GM23338 (cell line): ENCODE data around the gene MTX2. TPM values are rescaled to one million over a fixed set of nuclear protein-coding genes. Genes with fewer than 3 reads are reported as not detected.

Experiments
- ATAC-seq: fragments of 200-7000 bp; cut with Tn5 transposase; 3 replicates; pipeline ENCODE4 v1.9.1; 2020
- DNase-seq: peaks from one replicate; pipeline ENCODE4 v3.0.0-alpha.2; 2015; ENCODE audit warnings: low spot score
- H2AFZ ChIP-seq: fragments of 200-600 bp; sonication (generic); 2 replicates; pipeline ENCODE4 v1.8.0; 2016; ENCODE audit warnings: antibody characterized with exemption, mild to moderate bottlenecking, moderate library complexity
- H3F3A ChIP-seq: fragments of 200-600 bp; sonication (generic); replicated peaks from 2 replicates; pipeline ENCODE4 v1.8.0; 2017; ENCODE audit warnings: antibody characterized with exemption, mixed run types, low read depth
- H3K27ac ChIP-seq: fragments of 200-600 bp; sonication (generic); 2 replicates; pipeline ENCODE4 v1.6.1; 2016; ENCODE audit warnings: low read depth
- H3K27me3 ChIP-seq: fragments of 200-600 bp; sonication (generic); 2 replicates; pipeline ENCODE4 v1.8.0; 2016; ENCODE audit warnings: mild to moderate bottlenecking, mixed run types, moderate library complexity; ENCODE audit not compliant: insufficient read depth
- H3K36me3 ChIP-seq: fragments of 200-600 bp; sonication (generic); 2 replicates; pipeline ENCODE4 v1.8.0; 2016; ENCODE audit warnings: mild to moderate bottlenecking; ENCODE audit not compliant: insufficient read depth
- H3K4me1 ChIP-seq: fragments of 200-600 bp; sonication (generic); 2 replicates; pipeline ENCODE4 v1.8.0; 2016; ENCODE audit warnings: mild to moderate bottlenecking, moderate library complexity; ENCODE audit not compliant: insufficient read depth
- H3K4me2 ChIP-seq: fragments of 200-600 bp; sonication (generic); 2 replicates; pipeline ENCODE4 v1.7.1; 2017; ENCODE audit warnings: mixed run types
- H3K4me3 ChIP-seq: fragments of 200-600 bp; sonication (generic); 2 replicates; pipeline ENCODE4 v1.6.1; 2016; ENCODE audit warnings: mixed run types
- H3K79me2 ChIP-seq: fragments of 200-600 bp; sonication (generic); replicated peaks from 2 replicates; pipeline ENCODE4 v1.8.0; 2017; ENCODE audit warnings: mild to moderate bottlenecking; ENCODE audit not compliant: insufficient read depth
- H3K9me2 ChIP-seq: fragments of 200-600 bp; sonication (generic); 2 replicates; pipeline ENCODE4 v1.8.0; 2017; ENCODE audit not compliant: insufficient read depth
- H4K20me1 ChIP-seq: fragments of 200-600 bp; sonication (generic); replicated peaks from 2 replicates; pipeline ENCODE4 v1.8.0; 2017; ENCODE audit warnings: mild to moderate bottlenecking; ENCODE audit not compliant: insufficient read depth
- H3K27ac Mint-ChIP-seq: 2 replicates; pipeline ENCODE4 v1.8.0; 2020; ENCODE audit warnings: inconsistent platforms, mild to moderate bottlenecking, moderate library complexity, mixed read lengths
- H3K27me3 Mint-ChIP-seq: 3 replicates; pipeline ENCODE4 v1.8.0; 2022; ENCODE audit warnings: low read depth, mild to moderate bottlenecking, moderate library complexity, mixed read lengths, inconsistent platforms; ENCODE audit not compliant: insufficient read depth, poor library complexity
- H3K36me3 Mint-ChIP-seq: 3 replicates; pipeline ENCODE4 v1.8.0; 2021; ENCODE audit warnings: low read depth, mild to moderate bottlenecking, inconsistent platforms, moderate library complexity, mixed read lengths
- H3K4me1 Mint-ChIP-seq: 3 replicates; pipeline ENCODE4 v1.8.0; 2020; ENCODE audit warnings: mild to moderate bottlenecking, inconsistent platforms, mixed read lengths
- H3K4me3 Mint-ChIP-seq: 3 replicates; pipeline ENCODE4 v1.8.0; 2021; ENCODE audit warnings: moderate library complexity, mild to moderate bottlenecking, inconsistent platforms, mixed read lengths
- H3K9me3 Mint-ChIP-seq: 3 replicates; pipeline ENCODE4 v1.8.0; 2020; ENCODE audit warnings: moderate library complexity, mild to moderate bottlenecking, inconsistent platforms, mixed read lengths
- CREB1 ChIP-seq: fragments of 250-450 bp; sonication (Bioruptor Pico); IDR thresholded peaks from 2 replicates; pipeline ENCODE4 v1.5.0; 2020; ENCODE audit warnings: low read depth, mild to moderate bottlenecking, moderate library complexity
- ETS1 ChIP-seq: IDR thresholded peaks from 2 replicates; pipeline ENCODE4 v1.6.1; 2016; ENCODE audit warnings: antibody characterized with exemption
- EZH2 ChIP-seq: fragments of 200-600 bp; sonication (generic); IDR thresholded peaks from one replicate; pipeline ENCODE4 v1.8.0; 2017; ENCODE audit warnings: antibody characterized with exemption, mild to moderate bottlenecking, low read depth; ENCODE audit not compliant: unreplicated experiment
- EZH2phosphoT487 ChIP-seq: fragments of 200-600 bp; sonication (generic); IDR thresholded peaks from one replicate; pipeline ENCODE4 v1.8.1; 2018; ENCODE audit warnings: antibody characterized with exemption; ENCODE audit not compliant: unreplicated experiment
- JUNB ChIP-seq: IDR thresholded peaks from one replicate; pipeline ENCODE4 v1.6.1; 2016; ENCODE audit warnings: antibody characterized with exemption; ENCODE audit not compliant: unreplicated experiment
- NANOG ChIP-seq: IDR thresholded peaks from 2 replicates; pipeline ENCODE4 v1.6.1; 2016; ENCODE audit warnings: antibody characterized with exemption, borderline replicate concordance
- POLR2AphosphoS5 ChIP-seq: IDR thresholded peaks from 2 replicates; pipeline ENCODE4 v1.6.1; 2016; ENCODE audit warnings: antibody characterized with exemption, low read depth
- REST ChIP-seq: IDR thresholded peaks from one replicate; pipeline ENCODE4 v1.6.1; 2018; ENCODE audit warnings: antibody characterized with exemption; ENCODE audit not compliant: unreplicated experiment
- STAT1 ChIP-seq: IDR thresholded peaks from one replicate; pipeline ENCODE4 v1.6.1; 2016; ENCODE audit warnings: antibody characterized with exemption; ENCODE audit not compliant: unreplicated experiment
- ZNF114 ChIP-seq: fragments of 250-450 bp; sonication (Bioruptor Pico); IDR thresholded peaks from 2 replicates; pipeline ENCODE4 v1.5.0; 2020; ENCODE audit warnings: mild to moderate bottlenecking, moderate library complexity
- ZNF331 ChIP-seq: fragments of 250-450 bp; sonication (Bioruptor Pico); IDR thresholded peaks from 2 replicates; pipeline ENCODE4 v1.5.0; 2020; ENCODE audit warnings: low read depth, mild to moderate bottlenecking, moderate library complexity
- long read RNA-seq: library from polyadenylated mRNA; unstranded; transcript quantifications from one replicate; pipeline ENCODE4 v2.0.0, GENCODE V29; 2020; ENCODE audit not compliant: unreplicated experiment
- polyA plus RNA-seq: library from polyadenylated mRNA; unstranded; fragments of >200 nt; fragmentation: Nextera tagmentation; extraction: Ambion mirVana; gene quantifications from 2 replicates; pipeline ENCODE4 v1.2.1, GENCODE V29; 2016
- total RNA-seq: library from RNA; depleted of rRNA; stranded (reverse); fragments of >200 nt; shearing (Covaris generic); gene quantifications from 2 replicates; pipeline ENCODE4 v1.2.3, GENCODE V29; 2014; rRNA removed
- TF ChIP-seq, protein P1 (sequence below): fragments of 250-450 bp; sonication (Bioruptor Pico); IDR thresholded peaks from 2 replicates; pipeline ENCODE4 v1.5.0; 2020; ENCODE audit warnings: mild to moderate bottlenecking, moderate library complexity
- TF ChIP-seq, protein P2 (sequence below), 2 experiments: fragments of 200-600 bp in 1 of 2; sonication (generic) in 1 of 2; conservative IDR thresholded peaks; 2 replicates each; pipeline versions ENCODE4 v1.5.1 to v1.6.1; 2016 to 2017; ENCODE audit warnings: antibody characterized with exemption in 2 of 2, low read depth in 2 of 2, mild to moderate bottlenecking in 2 of 2, moderate library complexity in 1 of 2

MTX2 gene
- total RNA-seq: 37.5 and 51.8 TPM in 2 replicates
- polyA plus RNA-seq: 81.7 and 93.4 TPM in 2 replicates
- long read RNA-seq, transcript MTX2-201 (10 exons, 1,364 nt): major isoform, 97 of 100 reads
- long read RNA-seq, partial matches to known transcripts: 0 of 100 reads
- long read RNA-seq, other reads (novel, unspliced or antisense): 1 of 100 reads

DNA sequence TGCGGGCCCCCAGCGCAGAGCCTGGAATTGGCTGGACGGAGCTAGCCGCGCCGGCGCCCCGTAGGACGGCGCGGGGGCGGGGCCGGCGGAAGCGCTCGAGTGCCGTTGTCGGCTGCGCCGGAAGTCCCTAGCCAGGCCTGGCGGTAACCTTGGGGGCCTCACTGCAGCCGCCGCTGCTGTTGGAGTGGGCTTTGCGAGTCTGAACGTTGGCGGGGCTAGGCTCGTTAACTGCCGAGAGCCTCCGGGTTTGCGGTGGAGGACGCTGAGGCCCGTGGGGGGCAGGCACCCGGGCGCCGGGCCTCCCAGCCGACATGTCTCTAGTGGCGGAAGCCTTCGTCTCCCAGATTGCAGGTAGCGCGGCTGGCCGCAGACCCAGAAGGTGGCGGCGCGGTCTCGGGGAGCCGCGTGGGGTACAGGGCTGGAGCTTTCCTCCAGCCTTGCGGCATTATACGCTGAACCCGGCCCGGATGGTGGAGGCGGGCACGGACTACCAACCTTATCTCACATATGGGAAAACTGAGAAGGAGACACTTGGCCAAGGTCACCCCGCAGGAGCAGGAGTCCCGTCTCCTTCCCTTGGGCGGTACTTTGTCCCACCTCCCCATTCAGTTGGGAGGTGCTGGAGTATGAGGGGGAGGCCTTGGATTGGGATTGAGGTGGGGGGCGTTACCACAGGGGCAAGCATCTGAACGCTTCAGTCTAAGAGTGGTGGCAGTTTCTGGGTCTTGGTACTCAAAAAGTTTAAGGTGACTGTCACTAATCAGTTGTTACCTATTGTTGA is at the start of gene MTX2:
Gene MTX2 (plus strand): TSS at position 124 of the 781 bp plus-strand sequence. CDS start 188 bp downstream, at position 312.
- Histone ChIP-seq H3K4me3 (peak within 1 kb of the TSS; percentile 93), H3K27me3 (no peaks in the 10 kb centered on the region), H3K27ac (peak within 1 kb of the TSS; percentile 94), H3F3A (no peaks in the 10 kb centered on the region), H4K20me1 (peaks cover 25% of the 10 kb centered on the region), H3K9me2 (no peaks in the 10 kb centered on the region), H3K79me2 (peaks cover 49% of the 10 kb centered on the region), H3K36me3 (no peaks in the 10 kb centered on the region), H3K4me2 (peak within 1 kb of the TSS; percentile 86), H3K4me1 (peaks cover 11% of the 10 kb centered on the region; the same call in 1 of the 2 replicates), H2AFZ (peak within 1 kb of the TSS; percentile 95)
- ATAC-seq (peak; percentile 98), DNase-seq (peak; percentile 92)
- Mint-ChIP-seq H3K27ac (peak within 1 kb of the TSS; percentile 95), H3K4me1 (peaks cover 11% of the 10 kb centered on the region), H3K9me3 (no peaks in the 10 kb centered on the region), H3K36me3 (no peaks in the 10 kb centered on the region), H3K27me3 (no peaks in the 10 kb centered on the region), H3K4me3 (peak within 1 kb of the TSS; percentile 96)
- TF ChIP-seq NANOG: no peak
- TF ChIP-seq, protein P1, sequence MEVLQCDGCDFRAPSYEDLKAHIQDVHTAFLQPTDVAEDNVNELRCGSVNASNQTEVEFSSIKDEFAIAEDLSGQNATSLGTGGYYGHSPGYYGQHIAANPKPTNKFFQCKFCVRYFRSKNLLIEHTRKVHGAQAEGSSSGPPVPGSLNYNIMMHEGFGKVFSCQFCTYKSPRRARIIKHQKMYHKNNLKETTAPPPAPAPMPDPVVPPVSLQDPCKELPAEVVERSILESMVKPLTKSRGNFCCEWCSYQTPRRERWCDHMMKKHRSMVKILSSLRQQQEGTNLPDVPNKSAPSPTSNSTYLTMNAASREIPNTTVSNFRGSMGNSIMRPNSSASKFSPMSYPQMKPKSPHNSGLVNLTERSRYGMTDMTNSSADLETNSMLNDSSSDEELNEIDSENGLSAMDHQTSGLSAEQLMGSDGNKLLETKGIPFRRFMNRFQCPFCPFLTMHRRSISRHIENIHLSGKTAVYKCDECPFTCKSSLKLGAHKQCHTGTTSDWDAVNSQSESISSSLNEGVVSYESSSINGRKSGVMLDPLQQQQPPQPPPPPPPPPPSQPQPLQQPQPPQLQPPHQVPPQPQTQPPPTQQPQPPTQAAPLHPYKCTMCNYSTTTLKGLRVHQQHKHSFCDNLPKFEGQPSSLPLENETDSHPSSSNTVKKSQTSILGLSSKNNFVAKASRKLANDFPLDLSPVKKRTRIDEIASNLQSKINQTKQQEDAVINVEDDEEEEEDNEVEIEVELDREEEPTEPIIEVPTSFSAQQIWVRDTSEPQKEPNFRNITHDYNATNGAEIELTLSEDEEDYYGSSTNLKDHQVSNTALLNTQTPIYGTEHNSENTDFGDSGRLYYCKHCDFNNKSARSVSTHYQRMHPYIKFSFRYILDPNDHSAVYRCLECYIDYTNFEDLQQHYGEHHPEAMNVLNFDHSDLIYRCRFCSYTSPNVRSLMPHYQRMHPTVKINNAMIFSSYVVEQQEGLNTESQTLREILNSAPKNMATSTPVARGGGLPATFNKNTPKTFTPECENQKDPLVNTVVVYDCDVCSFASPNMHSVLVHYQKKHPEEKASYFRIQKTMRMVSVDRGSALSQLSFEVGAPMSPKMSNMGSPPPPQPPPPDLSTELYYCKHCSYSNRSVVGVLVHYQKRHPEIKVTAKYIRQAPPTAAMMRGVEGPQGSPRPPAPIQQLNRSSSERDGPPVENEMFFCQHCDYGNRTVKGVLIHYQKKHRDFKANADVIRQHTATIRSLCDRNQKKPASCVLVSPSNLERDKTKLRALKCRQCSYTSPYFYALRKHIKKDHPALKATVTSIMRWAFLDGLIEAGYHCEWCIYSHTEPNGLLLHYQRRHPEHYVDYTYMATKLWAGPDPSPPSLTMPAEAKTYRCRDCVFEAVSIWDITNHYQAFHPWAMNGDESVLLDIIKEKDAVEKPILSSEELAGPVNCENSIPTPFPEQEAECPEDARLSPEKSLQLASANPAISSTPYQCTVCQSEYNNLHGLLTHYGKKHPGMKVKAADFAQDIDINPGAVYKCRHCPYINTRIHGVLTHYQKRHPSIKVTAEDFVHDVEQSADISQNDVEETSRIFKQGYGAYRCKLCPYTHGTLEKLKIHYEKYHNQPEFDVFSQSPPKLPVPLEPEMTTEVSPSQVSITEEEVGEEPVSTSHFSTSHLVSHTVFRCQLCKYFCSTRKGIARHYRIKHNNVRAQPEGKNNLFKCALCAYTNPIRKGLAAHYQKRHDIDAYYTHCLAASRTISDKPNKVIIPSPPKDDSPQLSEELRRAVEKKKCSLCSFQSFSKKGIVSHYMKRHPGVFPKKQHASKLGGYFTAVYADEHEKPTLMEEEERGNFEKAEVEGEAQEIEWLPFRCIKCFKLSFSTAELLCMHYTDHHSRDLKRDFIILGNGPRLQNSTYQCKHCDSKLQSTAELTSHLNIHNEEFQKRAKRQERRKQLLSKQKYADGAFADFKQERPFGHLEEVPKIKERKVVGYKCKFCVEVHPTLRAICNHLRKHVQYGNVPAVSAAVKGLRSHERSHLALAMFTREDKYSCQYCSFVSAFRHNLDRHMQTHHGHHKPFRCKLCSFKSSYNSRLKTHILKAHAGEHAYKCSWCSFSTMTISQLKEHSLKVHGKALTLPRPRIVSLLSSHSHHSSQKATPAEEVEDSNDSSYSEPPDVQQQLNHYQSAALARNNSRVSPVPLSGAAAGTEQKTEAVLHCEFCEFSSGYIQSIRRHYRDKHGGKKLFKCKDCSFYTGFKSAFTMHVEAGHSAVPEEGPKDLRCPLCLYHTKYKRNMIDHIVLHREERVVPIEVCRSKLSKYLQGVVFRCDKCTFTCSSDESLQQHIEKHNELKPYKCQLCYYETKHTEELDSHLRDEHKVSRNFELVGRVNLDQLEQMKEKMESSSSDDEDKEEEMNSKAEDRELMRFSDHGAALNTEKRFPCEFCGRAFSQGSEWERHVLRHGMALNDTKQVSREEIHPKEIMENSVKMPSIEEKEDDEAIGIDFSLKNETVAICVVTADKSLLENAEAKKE (CRISPR knock-in tag): no peak
- TF ChIP-seq REST: no peak
- TF ChIP-seq, protein P2, sequence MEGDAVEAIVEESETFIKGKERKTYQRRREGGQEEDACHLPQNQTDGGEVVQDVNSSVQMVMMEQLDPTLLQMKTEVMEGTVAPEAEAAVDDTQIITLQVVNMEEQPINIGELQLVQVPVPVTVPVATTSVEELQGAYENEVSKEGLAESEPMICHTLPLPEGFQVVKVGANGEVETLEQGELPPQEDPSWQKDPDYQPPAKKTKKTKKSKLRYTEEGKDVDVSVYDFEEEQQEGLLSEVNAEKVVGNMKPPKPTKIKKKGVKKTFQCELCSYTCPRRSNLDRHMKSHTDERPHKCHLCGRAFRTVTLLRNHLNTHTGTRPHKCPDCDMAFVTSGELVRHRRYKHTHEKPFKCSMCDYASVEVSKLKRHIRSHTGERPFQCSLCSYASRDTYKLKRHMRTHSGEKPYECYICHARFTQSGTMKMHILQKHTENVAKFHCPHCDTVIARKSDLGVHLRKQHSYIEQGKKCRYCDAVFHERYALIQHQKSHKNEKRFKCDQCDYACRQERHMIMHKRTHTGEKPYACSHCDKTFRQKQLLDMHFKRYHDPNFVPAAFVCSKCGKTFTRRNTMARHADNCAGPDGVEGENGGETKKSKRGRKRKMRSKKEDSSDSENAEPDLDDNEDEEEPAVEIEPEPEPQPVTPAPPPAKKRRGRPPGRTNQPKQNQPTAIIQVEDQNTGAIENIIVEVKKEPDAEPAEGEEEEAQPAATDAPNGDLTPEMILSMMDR (conservative IDR thresholded peaks at IDR 0.05; ENCODE audit: low read depth in 2 of 2): 0 out of 4 replicates have a peak, but pooled peaks of 1 of the 2 experiments have one; percentile 1
- no peak for TF ChIP-seq ZNF114 (CRISPR knock-in tag)
- no peak for TF ChIP-seq EZH2phosphoT487
- TF ChIP-seq ETS1: peak; percentile 60; the same call in 1 of the 2 replicates
- TF ChIP-seq POLR2AphosphoS5: peak; percentile 87
- TF ChIP-seq EZH2: no peak
- TF ChIP-seq JUNB: no peak
- peak; percentile 81 for TF ChIP-seq CREB1 (CRISPR knock-in tag)
- TF ChIP-seq STAT1: no peak
- no peak for TF ChIP-seq ZNF331
